WTC11 (cell line): ENCODE data around the gene TGFBR2. TPM values are rescaled to one million over a fixed set of nuclear protein-coding genes. Genes with fewer than 3 reads are reported as not detected.

Experiments
- ATAC-seq: fragments of 200-7000 bp; cut with Tn5 transposase; 2 replicates; pipeline ENCODE4 v1.10.0; 2021; ENCODE audit warnings: mild to moderate bottlenecking, moderate library complexity
- CTCF ChIA-PET: fragments of 300-600 bp; sonication (Branson Sonifier 250); formaldehyde crosslinking; loops from one replicate; lab custom pipeline; 2021; ENCODE audit warnings: antibody characterized with exemption; lab: Charles Lee
- POLR2A ChIA-PET: fragments of 350-600 bp; sonication (Branson Sonifier 250); formaldehyde crosslinking; loops from one replicate; lab custom pipeline; 2021; ENCODE audit warnings: antibody characterized with exemption; lab: Charles Lee
- DNase-seq: peaks from one replicate; pipeline ENCODE4 v3.0.0; 2021; ENCODE audit warnings: low spot score
- H3K27ac Mint-ChIP-seq: 2 replicates; pipeline ENCODE4 v1.8.0; 2021; ENCODE audit warnings: mixed read lengths
- H3K27me3 Mint-ChIP-seq: 2 replicates; pipeline ENCODE4 v1.8.0; 2021; ENCODE audit warnings: low read depth, mild to moderate bottlenecking, moderate library complexity, mixed read lengths
- H3K36me3 Mint-ChIP-seq: 2 replicates; pipeline ENCODE4 v1.8.0; 2021; ENCODE audit warnings: mixed read lengths
- H3K4me1 Mint-ChIP-seq: 2 replicates; pipeline ENCODE4 v1.8.0; 2022; ENCODE audit warnings: mixed read lengths
- H3K4me3 Mint-ChIP-seq: 2 replicates; pipeline ENCODE4 v1.8.0; 2021; ENCODE audit warnings: mild to moderate bottlenecking, moderate library complexity, mixed read lengths
- H3K9me3 Mint-ChIP-seq: 2 replicates; pipeline ENCODE4 v1.8.0; 2021; ENCODE audit warnings: mixed read lengths
- CBFB ChIP-seq: sonication (generic); formaldehyde crosslinking; IDR thresholded peaks from 2 replicates; pipeline ENCODE4 v1.8.1; 2022; ENCODE audit warnings: mild to moderate bottlenecking, low read depth, missing genetic modification reagents
- CREM ChIP-seq: sonication (generic); formaldehyde crosslinking; IDR thresholded peaks from 2 replicates; pipeline ENCODE4 v1.8.1; 2022; ENCODE audit warnings: mild to moderate bottlenecking, missing genetic modification reagents, moderate library complexity
- ELF4 ChIP-seq: sonication (generic); formaldehyde crosslinking; IDR thresholded peaks from 2 replicates; pipeline ENCODE4 v1.8.1; 2022; ENCODE audit warnings: low read depth, mild to moderate bottlenecking, moderate library complexity, missing genetic modification reagents
- ESRRA ChIP-seq: sonication (generic); formaldehyde crosslinking; IDR thresholded peaks from 2 replicates; pipeline ENCODE4 v1.8.1; 2022; ENCODE audit warnings: mild to moderate bottlenecking, missing genetic modification reagents, borderline replicate concordance
- GRHL2 ChIP-seq: fragments of 250-450 bp; sonication (Bioruptor Pico); IDR thresholded peaks from 2 replicates; pipeline ENCODE4 v1.8.0; 2022; ENCODE audit warnings: mild to moderate bottlenecking, moderate library complexity; ENCODE audit not compliant: insufficient replicate concordance, severe bottlenecking
- JUN ChIP-seq: sonication (generic); formaldehyde crosslinking; IDR thresholded peaks from 2 replicates; pipeline ENCODE4 v1.8.0; 2023; ENCODE audit warnings: mild to moderate bottlenecking, missing genetic modification reagents
- NFE2L1 ChIP-seq: sonication (generic); formaldehyde crosslinking; IDR thresholded peaks from 2 replicates; pipeline ENCODE4 v1.8.1; 2023; ENCODE audit warnings: missing genetic modification reagents
- NFYB ChIP-seq: sonication (generic); formaldehyde crosslinking; conservative IDR thresholded peaks from 2 replicates; pipeline ENCODE4 v1.8.0; 2022; ENCODE audit warnings: low read depth, missing genetic modification reagents
- PRRX2 ChIP-seq: fragments of 250-450 bp; sonication (Bioruptor Pico); IDR thresholded peaks from 2 replicates; pipeline ENCODE4 v1.8.0; 2021; ENCODE audit warnings: mild to moderate bottlenecking
- RELA ChIP-seq: sonication (generic); formaldehyde crosslinking; IDR thresholded peaks from 2 replicates; pipeline ENCODE4 v1.8.1; 2022; ENCODE audit warnings: missing genetic modification reagents, mild to moderate bottlenecking, borderline replicate concordance
- TEAD1 ChIP-seq: sonication (generic); formaldehyde crosslinking; IDR thresholded peaks from 2 replicates; pipeline ENCODE4 v1.8.0; 2022; ENCODE audit warnings: mild to moderate bottlenecking, missing genetic modification reagents
- total RNA-seq: library from RNA; stranded (reverse); gene quantifications from 3 replicates; pipeline ENCODE4 v1.2.3, GENCODE V29; 2021
- TF ChIP-seq, protein P1 (sequence below): sonication (generic); formaldehyde crosslinking; conservative IDR thresholded peaks from 2 replicates; pipeline ENCODE4 v1.8.1; 2023; ENCODE audit warnings: mild to moderate bottlenecking, low read depth, missing genetic modification reagents, moderate library complexity
- TF ChIP-seq, protein P2 (sequence below): sonication (generic); formaldehyde crosslinking; IDR thresholded peaks from 2 replicates; pipeline ENCODE4 v1.8.1; 2023; ENCODE audit warnings: mild to moderate bottlenecking, missing genetic modification reagents, moderate library complexity
- TF ChIP-seq, protein P3 (sequence below): sonication (generic); formaldehyde crosslinking; IDR thresholded peaks from 2 replicates; pipeline ENCODE4 v1.8.1; 2022; ENCODE audit warnings: mild to moderate bottlenecking, moderate library complexity, missing genetic modification reagents
- TF ChIP-seq, protein P4 (sequence below): fragments of 250-450 bp; sonication (Bioruptor Pico); IDR thresholded peaks from 2 replicates; pipeline ENCODE4 v1.9.0; 2021; ENCODE audit warnings: mild to moderate bottlenecking
- TF ChIP-seq, protein P5 (sequence below): sonication (generic); formaldehyde crosslinking; IDR thresholded peaks from 2 replicates; pipeline ENCODE4 v1.8.0; 2023; ENCODE audit warnings: missing genetic modification reagents, mild to moderate bottlenecking, borderline replicate concordance
- TF ChIP-seq, protein P6 (sequence below): sonication (generic); formaldehyde crosslinking; IDR thresholded peaks from 2 replicates; pipeline ENCODE4 v1.8.1; 2023; ENCODE audit warnings: mild to moderate bottlenecking, missing genetic modification reagents, borderline replicate concordance
- TF ChIP-seq, protein P7 (sequence below): fragments of 250-450 bp; sonication (Bioruptor Pico); IDR thresholded peaks from 2 replicates; pipeline ENCODE4 v1.9.0; 2021; ENCODE audit warnings: mild to moderate bottlenecking
- TF ChIP-seq, protein P8 (sequence below): sonication (generic); formaldehyde crosslinking; IDR thresholded peaks from 2 replicates; pipeline ENCODE4 v1.8.1; 2022; ENCODE audit warnings: low read depth, missing genetic modification reagents, borderline replicate concordance

TGFBR2 gene
- total RNA-seq, 1 experiment from 2014 or later = 9.6 TPM

DNA sequence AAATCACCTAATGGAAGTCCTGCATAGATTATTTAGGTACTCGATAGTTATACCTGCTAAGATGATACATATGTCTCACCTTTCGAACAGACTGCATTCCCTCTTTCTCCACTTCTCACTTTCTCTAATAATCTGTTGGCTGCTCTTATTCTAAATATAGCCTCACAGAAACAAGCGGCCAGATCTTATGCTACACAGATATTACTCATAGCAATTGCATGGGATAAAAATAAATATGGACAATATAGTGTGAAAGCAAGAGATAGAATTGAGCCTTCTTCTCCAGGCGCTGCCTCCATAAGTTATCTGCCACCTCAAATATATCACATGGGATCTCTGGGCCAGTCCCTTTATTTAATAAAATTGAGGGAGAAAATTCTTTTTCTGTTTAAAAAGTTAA, 29.5 kb upstream of the TGFBR2 start (continued):
- TF ChIP-seq, protein P1, sequence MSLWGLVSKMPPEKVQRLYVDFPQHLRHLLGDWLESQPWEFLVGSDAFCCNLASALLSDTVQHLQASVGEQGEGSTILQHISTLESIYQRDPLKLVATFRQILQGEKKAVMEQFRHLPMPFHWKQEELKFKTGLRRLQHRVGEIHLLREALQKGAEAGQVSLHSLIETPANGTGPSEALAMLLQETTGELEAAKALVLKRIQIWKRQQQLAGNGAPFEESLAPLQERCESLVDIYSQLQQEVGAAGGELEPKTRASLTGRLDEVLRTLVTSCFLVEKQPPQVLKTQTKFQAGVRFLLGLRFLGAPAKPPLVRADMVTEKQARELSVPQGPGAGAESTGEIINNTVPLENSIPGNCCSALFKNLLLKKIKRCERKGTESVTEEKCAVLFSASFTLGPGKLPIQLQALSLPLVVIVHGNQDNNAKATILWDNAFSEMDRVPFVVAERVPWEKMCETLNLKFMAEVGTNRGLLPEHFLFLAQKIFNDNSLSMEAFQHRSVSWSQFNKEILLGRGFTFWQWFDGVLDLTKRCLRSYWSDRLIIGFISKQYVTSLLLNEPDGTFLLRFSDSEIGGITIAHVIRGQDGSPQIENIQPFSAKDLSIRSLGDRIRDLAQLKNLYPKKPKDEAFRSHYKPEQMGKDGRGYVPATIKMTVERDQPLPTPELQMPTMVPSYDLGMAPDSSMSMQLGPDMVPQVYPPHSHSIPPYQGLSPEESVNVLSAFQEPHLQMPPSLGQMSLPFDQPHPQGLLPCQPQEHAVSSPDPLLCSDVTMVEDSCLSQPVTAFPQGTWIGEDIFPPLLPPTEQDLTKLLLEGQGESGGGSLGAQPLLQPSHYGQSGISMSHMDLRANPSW (CRISPR knock-in tag) = no peak
- TF ChIP-seq RELA (CRISPR knock-in tag) (no peak), CBFB (CRISPR knock-in tag) (no peak), TEAD1 (no peak), GRHL2 (no peak), NFYB (CRISPR knock-in tag) (no peak), ELF4 (CRISPR knock-in tag) (no peak), CREM (CRISPR knock-in tag) (no peak)
- TF ChIP-seq, protein P2, sequence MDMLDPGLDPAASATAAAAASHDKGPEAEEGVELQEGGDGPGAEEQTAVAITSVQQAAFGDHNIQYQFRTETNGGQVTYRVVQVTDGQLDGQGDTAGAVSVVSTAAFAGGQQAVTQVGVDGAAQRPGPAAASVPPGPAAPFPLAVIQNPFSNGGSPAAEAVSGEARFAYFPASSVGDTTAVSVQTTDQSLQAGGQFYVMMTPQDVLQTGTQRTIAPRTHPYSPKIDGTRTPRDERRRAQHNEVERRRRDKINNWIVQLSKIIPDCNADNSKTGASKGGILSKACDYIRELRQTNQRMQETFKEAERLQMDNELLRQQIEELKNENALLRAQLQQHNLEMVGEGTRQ (CRISPR knock-in tag) = no peak
- TF ChIP-seq, protein P3, sequence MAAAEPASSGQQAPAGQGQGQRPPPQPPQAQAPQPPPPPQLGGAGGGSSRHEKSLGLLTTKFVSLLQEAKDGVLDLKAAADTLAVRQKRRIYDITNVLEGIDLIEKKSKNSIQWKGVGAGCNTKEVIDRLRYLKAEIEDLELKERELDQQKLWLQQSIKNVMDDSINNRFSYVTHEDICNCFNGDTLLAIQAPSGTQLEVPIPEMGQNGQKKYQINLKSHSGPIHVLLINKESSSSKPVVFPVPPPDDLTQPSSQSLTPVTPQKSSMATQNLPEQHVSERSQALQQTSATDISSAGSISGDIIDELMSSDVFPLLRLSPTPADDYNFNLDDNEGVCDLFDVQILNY (CRISPR knock-in tag) = no peak
- TF ChIP-seq, all 79 proteins: peak for 0

DNA sequence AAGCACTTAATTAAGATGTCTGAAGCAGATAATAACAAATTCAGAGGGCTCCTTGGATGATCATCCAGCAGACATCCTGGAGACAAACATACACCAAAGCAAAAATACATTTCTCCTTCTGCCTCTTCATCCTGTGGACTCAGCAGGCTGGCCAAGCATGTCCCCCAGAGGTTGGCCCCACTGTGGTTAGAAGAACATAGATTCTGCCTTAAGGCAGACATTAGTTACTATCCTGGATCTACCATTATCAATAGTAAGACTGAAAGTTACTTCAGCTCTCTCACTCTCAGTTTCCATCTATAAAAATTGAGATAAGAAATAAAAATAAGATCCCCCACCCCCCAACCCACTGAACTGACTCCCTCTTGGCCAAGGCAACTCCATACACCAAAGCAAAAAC, 28.6 kb upstream of the TGFBR2 start:
- ChIA-PET CTCF (no interaction called here), POLR2A (no interaction called here)
- peaks cover 17% of the 10 kb centered on the region for H3K4me1 Mint-ChIP-seq
- no peaks in the 10 kb centered on the region for H3K9me3 Mint-ChIP-seq
- ATAC-seq = no peak
- H3K4me3 Mint-ChIP-seq = no peak overlapping the region
- DNase-seq = no peak
- H3K36me3 Mint-ChIP-seq = no peaks in the 10 kb centered on the region
- H3K27ac Mint-ChIP-seq = no peak overlapping the region
- H3K27me3 Mint-ChIP-seq = no peaks in the 10 kb centered on the region
- TF ChIP-seq, protein P4, sequence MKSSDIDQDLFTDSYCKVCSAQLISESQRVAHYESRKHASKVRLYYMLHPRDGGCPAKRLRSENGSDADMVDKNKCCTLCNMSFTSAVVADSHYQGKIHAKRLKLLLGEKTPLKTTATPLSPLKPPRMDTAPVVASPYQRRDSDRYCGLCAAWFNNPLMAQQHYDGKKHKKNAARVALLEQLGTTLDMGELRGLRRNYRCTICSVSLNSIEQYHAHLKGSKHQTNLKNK = no peak
- TF ChIP-seq, protein P5, sequence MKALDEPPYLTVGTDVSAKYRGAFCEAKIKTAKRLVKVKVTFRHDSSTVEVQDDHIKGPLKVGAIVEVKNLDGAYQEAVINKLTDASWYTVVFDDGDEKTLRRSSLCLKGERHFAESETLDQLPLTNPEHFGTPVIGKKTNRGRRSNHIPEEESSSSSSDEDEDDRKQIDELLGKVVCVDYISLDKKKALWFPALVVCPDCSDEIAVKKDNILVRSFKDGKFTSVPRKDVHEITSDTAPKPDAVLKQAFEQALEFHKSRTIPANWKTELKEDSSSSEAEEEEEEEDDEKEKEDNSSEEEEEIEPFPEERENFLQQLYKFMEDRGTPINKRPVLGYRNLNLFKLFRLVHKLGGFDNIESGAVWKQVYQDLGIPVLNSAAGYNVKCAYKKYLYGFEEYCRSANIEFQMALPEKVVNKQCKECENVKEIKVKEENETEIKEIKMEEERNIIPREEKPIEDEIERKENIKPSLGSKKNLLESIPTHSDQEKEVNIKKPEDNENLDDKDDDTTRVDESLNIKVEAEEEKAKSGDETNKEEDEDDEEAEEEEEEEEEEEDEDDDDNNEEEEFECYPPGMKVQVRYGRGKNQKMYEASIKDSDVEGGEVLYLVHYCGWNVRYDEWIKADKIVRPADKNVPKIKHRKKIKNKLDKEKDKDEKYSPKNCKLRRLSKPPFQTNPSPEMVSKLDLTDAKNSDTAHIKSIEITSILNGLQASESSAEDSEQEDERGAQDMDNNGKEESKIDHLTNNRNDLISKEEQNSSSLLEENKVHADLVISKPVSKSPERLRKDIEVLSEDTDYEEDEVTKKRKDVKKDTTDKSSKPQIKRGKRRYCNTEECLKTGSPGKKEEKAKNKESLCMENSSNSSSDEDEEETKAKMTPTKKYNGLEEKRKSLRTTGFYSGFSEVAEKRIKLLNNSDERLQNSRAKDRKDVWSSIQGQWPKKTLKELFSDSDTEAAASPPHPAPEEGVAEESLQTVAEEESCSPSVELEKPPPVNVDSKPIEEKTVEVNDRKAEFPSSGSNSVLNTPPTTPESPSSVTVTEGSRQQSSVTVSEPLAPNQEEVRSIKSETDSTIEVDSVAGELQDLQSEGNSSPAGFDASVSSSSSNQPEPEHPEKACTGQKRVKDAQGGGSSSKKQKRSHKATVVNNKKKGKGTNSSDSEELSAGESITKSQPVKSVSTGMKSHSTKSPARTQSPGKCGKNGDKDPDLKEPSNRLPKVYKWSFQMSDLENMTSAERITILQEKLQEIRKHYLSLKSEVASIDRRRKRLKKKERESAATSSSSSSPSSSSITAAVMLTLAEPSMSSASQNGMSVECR (CRISPR knock-in tag) = no peak
- TF ChIP-seq PRRX2 (CRISPR knock-in tag) (no peak), JUN (CRISPR knock-in tag) (no peak), CBFB (CRISPR knock-in tag) (no peak), NFE2L1 (CRISPR knock-in tag) (no peak), ESRRA (CRISPR knock-in tag) (no peak)
- TF ChIP-seq, protein P6, sequence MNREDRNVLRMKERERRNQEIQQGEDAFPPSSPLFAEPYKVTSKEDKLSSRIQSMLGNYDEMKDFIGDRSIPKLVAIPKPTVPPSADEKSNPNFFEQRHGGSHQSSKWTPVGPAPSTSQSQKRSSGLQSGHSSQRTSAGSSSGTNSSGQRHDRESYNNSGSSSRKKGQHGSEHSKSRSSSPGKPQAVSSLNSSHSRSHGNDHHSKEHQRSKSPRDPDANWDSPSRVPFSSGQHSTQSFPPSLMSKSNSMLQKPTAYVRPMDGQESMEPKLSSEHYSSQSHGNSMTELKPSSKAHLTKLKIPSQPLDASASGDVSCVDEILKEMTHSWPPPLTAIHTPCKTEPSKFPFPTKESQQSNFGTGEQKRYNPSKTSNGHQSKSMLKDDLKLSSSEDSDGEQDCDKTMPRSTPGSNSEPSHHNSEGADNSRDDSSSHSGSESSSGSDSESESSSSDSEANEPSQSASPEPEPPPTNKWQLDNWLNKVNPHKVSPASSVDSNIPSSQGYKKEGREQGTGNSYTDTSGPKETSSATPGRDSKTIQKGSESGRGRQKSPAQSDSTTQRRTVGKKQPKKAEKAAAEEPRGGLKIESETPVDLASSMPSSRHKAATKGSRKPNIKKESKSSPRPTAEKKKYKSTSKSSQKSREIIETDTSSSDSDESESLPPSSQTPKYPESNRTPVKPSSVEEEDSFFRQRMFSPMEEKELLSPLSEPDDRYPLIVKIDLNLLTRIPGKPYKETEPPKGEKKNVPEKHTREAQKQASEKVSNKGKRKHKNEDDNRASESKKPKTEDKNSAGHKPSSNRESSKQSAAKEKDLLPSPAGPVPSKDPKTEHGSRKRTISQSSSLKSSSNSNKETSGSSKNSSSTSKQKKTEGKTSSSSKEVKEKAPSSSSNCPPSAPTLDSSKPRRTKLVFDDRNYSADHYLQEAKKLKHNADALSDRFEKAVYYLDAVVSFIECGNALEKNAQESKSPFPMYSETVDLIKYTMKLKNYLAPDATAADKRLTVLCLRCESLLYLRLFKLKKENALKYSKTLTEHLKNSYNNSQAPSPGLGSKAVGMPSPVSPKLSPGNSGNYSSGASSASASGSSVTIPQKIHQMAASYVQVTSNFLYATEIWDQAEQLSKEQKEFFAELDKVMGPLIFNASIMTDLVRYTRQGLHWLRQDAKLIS (CRISPR knock-in tag) = no peak
- TF ChIP-seq, protein P7, sequence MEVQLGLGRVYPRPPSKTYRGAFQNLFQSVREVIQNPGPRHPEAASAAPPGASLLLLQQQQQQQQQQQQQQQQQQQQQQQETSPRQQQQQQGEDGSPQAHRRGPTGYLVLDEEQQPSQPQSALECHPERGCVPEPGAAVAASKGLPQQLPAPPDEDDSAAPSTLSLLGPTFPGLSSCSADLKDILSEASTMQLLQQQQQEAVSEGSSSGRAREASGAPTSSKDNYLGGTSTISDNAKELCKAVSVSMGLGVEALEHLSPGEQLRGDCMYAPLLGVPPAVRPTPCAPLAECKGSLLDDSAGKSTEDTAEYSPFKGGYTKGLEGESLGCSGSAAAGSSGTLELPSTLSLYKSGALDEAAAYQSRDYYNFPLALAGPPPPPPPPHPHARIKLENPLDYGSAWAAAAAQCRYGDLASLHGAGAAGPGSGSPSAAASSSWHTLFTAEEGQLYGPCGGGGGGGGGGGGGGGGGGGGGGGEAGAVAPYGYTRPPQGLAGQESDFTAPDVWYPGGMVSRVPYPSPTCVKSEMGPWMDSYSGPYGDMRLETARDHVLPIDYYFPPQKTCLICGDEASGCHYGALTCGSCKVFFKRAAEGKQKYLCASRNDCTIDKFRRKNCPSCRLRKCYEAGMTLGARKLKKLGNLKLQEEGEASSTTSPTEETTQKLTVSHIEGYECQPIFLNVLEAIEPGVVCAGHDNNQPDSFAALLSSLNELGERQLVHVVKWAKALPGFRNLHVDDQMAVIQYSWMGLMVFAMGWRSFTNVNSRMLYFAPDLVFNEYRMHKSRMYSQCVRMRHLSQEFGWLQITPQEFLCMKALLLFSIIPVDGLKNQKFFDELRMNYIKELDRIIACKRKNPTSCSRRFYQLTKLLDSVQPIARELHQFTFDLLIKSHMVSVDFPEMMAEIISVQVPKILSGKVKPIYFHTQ (CRISPR knock-in tag) = no peak
- TF ChIP-seq, protein P8, sequence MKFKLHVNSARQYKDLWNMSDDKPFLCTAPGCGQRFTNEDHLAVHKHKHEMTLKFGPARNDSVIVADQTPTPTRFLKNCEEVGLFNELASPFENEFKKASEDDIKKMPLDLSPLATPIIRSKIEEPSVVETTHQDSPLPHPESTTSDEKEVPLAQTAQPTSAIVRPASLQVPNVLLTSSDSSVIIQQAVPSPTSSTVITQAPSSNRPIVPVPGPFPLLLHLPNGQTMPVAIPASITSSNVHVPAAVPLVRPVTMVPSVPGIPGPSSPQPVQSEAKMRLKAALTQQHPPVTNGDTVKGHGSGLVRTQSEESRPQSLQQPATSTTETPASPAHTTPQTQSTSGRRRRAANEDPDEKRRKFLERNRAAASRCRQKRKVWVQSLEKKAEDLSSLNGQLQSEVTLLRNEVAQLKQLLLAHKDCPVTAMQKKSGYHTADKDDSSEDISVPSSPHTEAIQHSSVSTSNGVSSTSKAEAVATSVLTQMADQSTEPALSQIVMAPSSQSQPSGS (CRISPR knock-in tag) = no peak
